ENCODE measurements around the gene MIDN. TPM values are rescaled to one million over a fixed set of nuclear protein-coding genes. Genes with fewer than 3 reads are reported as not detected.

The MIDN gene
- total RNA-seq, 4 donors from 2014 or later = 34.9 to 117 (median 86.3) TPM

GRCh38 chr19:1236576-1236975, 11.8 kb upstream of the MIDN start:
- TF ChIP-seq POLR2A (IDR thresholded peaks at IDR 0.05) (no peak), CTCF (IDR thresholded peaks at IDR 0.05 in 4 of 5, conservative IDR thresholded peaks at IDR 0.05 in 1 of 5) (no peak)
- no peak for ATAC-seq

DNA sequence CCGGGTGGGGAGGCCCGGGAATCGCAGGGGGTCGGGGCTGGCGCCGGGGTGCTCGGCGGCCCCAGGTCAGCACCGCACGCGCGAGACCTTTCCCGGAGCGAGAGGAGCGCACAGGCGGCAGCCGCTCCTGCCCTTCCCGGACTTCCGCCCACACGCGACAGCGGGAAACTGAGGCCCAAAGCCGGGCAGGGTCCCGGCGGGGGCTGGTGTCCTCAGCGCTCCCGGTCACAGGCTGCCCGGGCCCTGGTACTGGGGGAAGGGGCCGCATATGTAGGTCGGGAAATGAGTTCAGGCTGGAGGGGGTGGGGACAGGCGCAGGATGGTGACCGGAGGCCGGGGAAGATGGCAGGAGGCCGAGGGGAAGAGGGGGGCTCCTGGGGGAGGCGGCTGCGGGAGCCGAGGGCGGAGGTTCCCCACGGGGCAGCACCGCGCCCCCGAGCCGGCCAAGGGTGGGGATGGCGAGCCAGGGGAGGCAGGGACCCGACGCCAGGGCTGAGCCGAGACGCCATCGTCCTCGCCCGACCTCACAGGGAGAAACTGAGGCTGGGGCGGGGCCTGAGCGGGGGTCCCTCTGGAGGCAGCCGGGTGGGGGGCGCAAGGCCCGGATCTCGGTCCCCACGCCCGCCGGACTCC, 11.2 kb upstream of the MIDN start:
- in situ Hi-C loops (cut with MboI; ENCODE audit: low sequenced_read_pairs in 4 of 4) = no loop called here
- Histone ChIP-seq H3K27ac (peak overlapping the region in 1 of 4 donors; percentile 38), H3K4me1 (peaks cover 12 to 27% of the 10 kb centered on the region in 2 donors), H3K4me3 (peak overlapping the region; percentile 52 to 58 (median 54)), H3K27me3 (peaks cover 4 to 6% (median 5%) of the 10 kb centered on the region in 3 donors), H3K36me3 (no peaks in the 10 kb centered on the region), H3K9me3 (no peaks in the 10 kb centered on the region)
- DNase-seq (no peak), ATAC-seq (no peak)
- intact Hi-C loops (cut with DNase I; ENCODE audit: low total_unique reads) = no loop called here
- TF ChIP-seq POLR2A (IDR thresholded peaks at IDR 0.05) (no peak), CTCF (IDR thresholded peaks at IDR 0.05 in 4 of 5, conservative IDR thresholded peaks at IDR 0.05 in 1 of 5) (no peak)

More at GRCh38 chr19:1236576-1236975, 11.8 kb upstream of the MIDN start:
- in situ Hi-C loops (cut with MboI; ENCODE audit: low sequenced_read_pairs in 4 of 4) = no loop called here
- Histone ChIP-seq H3K9me3 (no peaks in the 10 kb centered on the region), H3K4me3 (peak overlapping the region in 3 of 4 donors; percentile 54 to 58 (median 54)), H3K4me1 (peaks cover 12 to 26% of the 10 kb centered on the region in 2 donors), H3K27me3 (peaks cover 4 to 6% (median 5%) of the 10 kb centered on the region in 3 donors), H3K27ac (no peak overlapping the region), H3K36me3 (no peaks in the 10 kb centered on the region)
- intact Hi-C loops (cut with DNase I; ENCODE audit: low total_unique reads) = no loop called here
- DNase-seq = no peak

DNA sequence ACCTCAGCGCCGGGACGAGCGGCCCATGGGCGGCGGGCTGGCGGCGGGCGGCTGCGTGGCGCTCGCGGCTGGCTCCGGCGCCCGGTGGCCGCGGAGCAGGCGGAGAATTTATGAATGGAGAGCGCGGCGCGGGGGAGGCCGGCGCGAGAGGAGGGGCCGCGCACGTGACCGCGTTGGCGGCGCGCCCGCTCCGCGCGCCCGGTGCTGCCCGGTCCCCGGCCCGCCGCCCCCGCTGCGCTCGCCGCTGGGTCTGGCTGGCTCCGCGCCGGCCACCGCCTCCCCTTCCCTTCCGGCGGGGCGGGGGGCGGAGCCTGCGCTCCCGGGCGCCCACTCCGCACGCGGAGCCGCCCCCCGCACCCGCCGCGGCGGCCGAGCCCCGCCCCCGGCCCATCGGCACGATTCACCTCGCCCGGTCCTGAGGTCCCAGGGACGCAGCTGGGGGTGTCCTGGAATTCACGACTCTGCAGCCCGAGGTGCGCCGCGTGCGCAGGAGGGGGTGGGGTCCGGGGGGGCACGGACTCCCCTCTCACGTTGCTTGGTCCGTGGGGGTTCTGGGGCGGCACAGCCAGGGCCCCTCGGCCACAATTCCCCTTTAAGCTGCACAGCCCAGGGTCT, 10.5 kb upstream of the MIDN start, which contains the start of gene CBARP:
TSS of gene CBARP (minus strand) at position 252 of the 615 bp plus-strand sequence. CDS start 1,905 bp downstream, outside the sequence.
- Histone ChIP-seq H3K36me3 (no peaks in the 10 kb centered on the region), H3K9me3 (no peaks in the 10 kb centered on the region), H3K4me1 (peaks cover 20 to 34% of the 10 kb centered on the region in 2 donors), H3K27ac (peak within 1 kb of the TSS; percentile 93 to 100 (median 97)), H3K27me3 (peaks cover 4 to 6% (median 5%) of the 10 kb centered on the region in 3 donors), H3K4me3 (peak within 1 kb of the TSS; percentile 52 to 58 (median 54))
- TF ChIP-seq CTCF (IDR thresholded peaks at IDR 0.05 in 4 of 5, conservative IDR thresholded peaks at IDR 0.05 in 1 of 5) (no peak), POLR2A (IDR thresholded peaks at IDR 0.05) (peak; percentile 33 to 47)
- no peak for ATAC-seq
- DNase-seq = no peak
- intact Hi-C loops (cut with DNase I; ENCODE audit: low total_unique reads) = no loop called here
- in situ Hi-C loops (cut with MboI; ENCODE audit: low sequenced_read_pairs in 4 of 4) = no loop called here

- intact Hi-C loops (cut with DNase I; ENCODE audit: low total_unique reads) = no loop called here
- Histone ChIP-seq H3K27me3 (peaks cover 4 to 6% (median 5%) of the 10 kb centered on the region in 3 donors), H3K4me1 (peaks cover 27 to 42% of the 10 kb centered on the region in 2 donors), H3K4me3 (peak overlapping the region; percentile 1 to 50 (median 31)), H3K27ac (peak overlapping the region; percentile 93 to 100 (median 97)), H3K9me3 (no peaks in the 10 kb centered on the region), H3K36me3 (no peaks in the 10 kb centered on the region)
- ATAC-seq = no peak
- DNase-seq = no peak
- TF ChIP-seq POLR2A (IDR thresholded peaks at IDR 0.05) (no peak), CTCF (IDR thresholded peaks at IDR 0.05 in 4 of 5, conservative IDR thresholded peaks at IDR 0.05 in 1 of 5) (no peak)
- in situ Hi-C loops (cut with MboI; ENCODE audit: low sequenced_read_pairs in 4 of 4) = no loop called here
These were observed 9.7 kb upstream of the MIDN start for GRCh38 chr19:1238369-1239303.
